K562 (cell line): ENCODE data around the gene SPDYE4. TPM values are rescaled to one million over a fixed set of nuclear protein-coding genes. Genes with fewer than 3 reads are reported as not detected.

ENCODE experiments used
- ADNP ChIP-seq: fragments of 200-800 bp; sonication (Bioruptor generic); IDR thresholded peaks from 2 replicates; pipeline ENCODE4 v1.6.1; 2016; ENCODE audit warnings: missing genetic modification characterization, missing compliant biosample characterization
- ATF4 ChIP-seq: fragments of 450-650 bp; formaldehyde crosslinking; IDR thresholded peaks from 2 replicates; pipeline ENCODE4 v1.4.0; 2022; ENCODE audit warnings: mild to moderate bottlenecking, moderate library complexity
- BACH1 ChIP-seq: fragments of 200-800 bp; sonication (Bioruptor generic); IDR thresholded peaks from 2 replicates; pipeline ENCODE4 v1.6.1; 2016; ENCODE audit warnings: missing genetic modification characterization, missing compliant biosample characterization
- CXXC5 ChIP-seq: fragments of 250-450 bp; sonication (Bioruptor Pico); IDR thresholded peaks from 2 replicates; pipeline ENCODE4 v1.8.0; 2022; ENCODE audit warnings: inconsistent platforms, mild to moderate bottlenecking, moderate library complexity
- GABPA ChIP-seq: fragments of 200-800 bp; sonication (Bioruptor generic); conservative IDR thresholded peaks from 2 replicates; pipeline ENCODE4 v1.6.1; 2016; ENCODE audit warnings: low read depth, missing genetic modification characterization, missing compliant biosample characterization
- KDM2B ChIP-seq: fragments of 250-450 bp; sonication (Bioruptor Pico); IDR thresholded peaks from 2 replicates; pipeline ENCODE4 v1.8.0; 2021; ENCODE audit warnings: mild to moderate bottlenecking, moderate library complexity
- MAFF ChIP-seq: IDR thresholded peaks from 2 replicates; pipeline ENCODE4 v1.6.1; 2012; ENCODE audit warnings: low read length, improper control_type of control experiment
- MAFK ChIP-seq: IDR thresholded peaks from 2 replicates; pipeline ENCODE4 v1.6.1; 2011; ENCODE audit warnings: low read length, improper control_type of control experiment
- NFRKB ChIP-seq: fragments of 450-650 bp; IDR thresholded peaks from 2 replicates; pipeline ENCODE4 v1.6.1; 2016; ENCODE audit warnings: low read depth
- NRF1 ChIP-seq, 2 experiments: fragments of 450-650 bp; IDR thresholded peaks in 1 of 2; conservative IDR thresholded peaks in 1 of 2; 2 replicates each; pipeline ENCODE4 v1.6.1; 2014; ENCODE audit warnings: mild to moderate bottlenecking in 2 of 2
- PRMT5 ChIP-seq: sonication (generic); formaldehyde crosslinking; IDR thresholded peaks from 2 replicates; pipeline ENCODE4 v1.5.0; 2020; ENCODE audit warnings: missing genetic modification reagents
- RBM17 ChIP-seq: fragments of 200-400 bp; formaldehyde crosslinking; IDR thresholded peaks from 2 replicates; pipeline ENCODE4 v1.6.1; 2017; ENCODE audit warnings: low read depth, mild to moderate bottlenecking, low read length, borderline replicate concordance
- RCOR1 ChIP-seq, 2 experiments: IDR thresholded peaks; 2 replicates each; pipeline ENCODE4 v1.6.1; 2012; ENCODE audit warnings: low read depth in 2 of 2, low read length in 2 of 2, borderline replicate concordance in 1 of 2, improper control_type of control experiment in 1 of 2
- SIN3A ChIP-seq, 2 experiments: fragments of 150-350 bp in 1 of 2; IDR thresholded peaks; 2 replicates each; pipeline ENCODE4 v1.6.1; 2011 to 2016; ENCODE audit warnings: borderline replicate concordance in 2 of 2, low read depth in 2 of 2, low read length in 2 of 2, mild to moderate bottlenecking in 2 of 2, moderate library complexity in 2 of 2; ENCODE audit not compliant: control insufficient read depth in 1 of 2
- SMC3 ChIP-seq: conservative IDR thresholded peaks from 2 replicates; pipeline ENCODE4 v1.6.1; 2011; ENCODE audit warnings: low read depth, low read length, improper control_type of control experiment; ENCODE audit not compliant: insufficient read depth
- ZBTB8A ChIP-seq: fragments of 450-650 bp; IDR thresholded peaks from 2 replicates; pipeline ENCODE4 v1.6.1; 2018; ENCODE audit warnings: mild to moderate bottlenecking, moderate library complexity; ENCODE audit not compliant: partially characterized antibody
- ZNF124 ChIP-seq: sonication (generic); formaldehyde crosslinking; IDR thresholded peaks from 2 replicates; pipeline ENCODE4 v1.8.1; 2022; ENCODE audit warnings: missing genetic modification reagents
- ZNF3 ChIP-seq: fragments of 250-450 bp; sonication (Bioruptor Pico); IDR thresholded peaks from 2 replicates; pipeline ENCODE4 v1.5.0; 2021; ENCODE audit warnings: mild to moderate bottlenecking, moderate library complexity
- ZNF408 ChIP-seq: fragments of 250-450 bp; sonication (Bioruptor Pico); IDR thresholded peaks from 2 replicates; pipeline ENCODE4 v1.4.0; 2020; ENCODE audit warnings: low read depth, mild to moderate bottlenecking, moderate library complexity
- ZSCAN32 ChIP-seq: fragments of 450-650 bp; formaldehyde crosslinking; IDR thresholded peaks from 2 replicates; pipeline ENCODE4 v1.4.0; 2020; ENCODE audit warnings: mild to moderate bottlenecking, moderate library complexity
- polyA plus RNA-seq, 8 experiments: library from polyadenylated mRNA; depleted of rRNA in 4 of 8; stranded (reverse) in 5 of 8; unstranded in 3 of 8; fragments of >200 nt; fragmentation: Nextera tagmentation in 2 of 8; fragmentation: Illumina TruSeq in 1 of 8; extraction: Ambion mirVana in 2 of 8; extraction: Trizol in 1 of 8; gene quantifications; 2 replicates each; pipeline versions ENCODE4 v1.2.1 to v1.2.3, GENCODE V29; 2011 to 2014; ENCODE audit warnings: inconsistent platforms in 1 of 8, missing spikeins in 1 of 8
- total RNA-seq, 7 experiments: library from RNA; depleted of rRNA in 6 of 7; stranded (reverse); fragments of >200 nt in 6 of 7; fragmentation: Illumina TruSeq in 2 of 7; extraction: Trizol in 2 of 7; gene quantifications; 2 replicates each; pipeline versions ENCODE4 v1.2.1 to v1.2.3, GENCODE V29; 2011 to 2021; ENCODE audit warnings: low replicate concordance in 1 of 7
- TF ChIP-seq, protein P1 (sequence below): fragments of 450-650 bp; IDR thresholded peaks from 2 replicates; pipeline ENCODE4 v1.7.1; 2018; ENCODE audit warnings: mild to moderate bottlenecking, low read depth; ENCODE audit not compliant: partially characterized antibody
- TF ChIP-seq, protein P2 (sequence below): fragments of 250-450 bp; sonication (Bioruptor Pico); IDR thresholded peaks from 2 replicates; pipeline ENCODE4 v1.8.0; 2022; ENCODE audit warnings: inconsistent platforms

The SPDYE4 gene
- total and polyA plus RNA-seq, 9 of the 15 experiments (the other 6 are each of a cell fraction or from before 2014, with no cell fraction given), result not detected

- TF ChIP-seq ZNF408 (CRISPR knock-in tag) (no peak), ZSCAN32 (no peak), ZBTB8A (no peak), KDM2B (CRISPR knock-in tag) (no peak), SIN3A (IDR thresholded peaks at IDR 0.05; ENCODE audit: borderline replicate concordance in 2 of 2, control insufficient read depth in 1 of 2, low read depth in 2 of 2, low read length in 2 of 2) (no peak), CXXC5 (CRISPR knock-in tag) (0 out of 2 replicates have a peak, but pooled peaks have one; percentile 39), ZNF124 (no peak), RCOR1 (IDR thresholded peaks at IDR 0.05; ENCODE audit: borderline replicate concordance in 1 of 2, low read depth in 2 of 2, low read length in 2 of 2) (0 out of 4 replicates have a peak, but pooled peaks of 1 of the 2 experiments have one; percentile 5), PRMT5 (CRISPR knock-in tag) (no peak), NFRKB (no peak), NRF1 (conservative IDR thresholded peaks at IDR 0.05 in 1 of 2, IDR thresholded peaks at IDR 0.05 in 1 of 2) (peak; percentile 31 to 51; a peak in 3 of 4 replicates), ATF4 (no peak), MAFK (no peak), ZNF3 (no peak), MAFF (no peak), GABPA (tag) (no peak), RBM17 (no peak), BACH1 (tag) (no peak), ADNP (0 out of 2 replicates have a peak, but pooled peaks have one; percentile 4), SMC3 (peak; percentile 55; the same call in 1 of the 2 replicates)
- TF ChIP-seq, protein P1, sequence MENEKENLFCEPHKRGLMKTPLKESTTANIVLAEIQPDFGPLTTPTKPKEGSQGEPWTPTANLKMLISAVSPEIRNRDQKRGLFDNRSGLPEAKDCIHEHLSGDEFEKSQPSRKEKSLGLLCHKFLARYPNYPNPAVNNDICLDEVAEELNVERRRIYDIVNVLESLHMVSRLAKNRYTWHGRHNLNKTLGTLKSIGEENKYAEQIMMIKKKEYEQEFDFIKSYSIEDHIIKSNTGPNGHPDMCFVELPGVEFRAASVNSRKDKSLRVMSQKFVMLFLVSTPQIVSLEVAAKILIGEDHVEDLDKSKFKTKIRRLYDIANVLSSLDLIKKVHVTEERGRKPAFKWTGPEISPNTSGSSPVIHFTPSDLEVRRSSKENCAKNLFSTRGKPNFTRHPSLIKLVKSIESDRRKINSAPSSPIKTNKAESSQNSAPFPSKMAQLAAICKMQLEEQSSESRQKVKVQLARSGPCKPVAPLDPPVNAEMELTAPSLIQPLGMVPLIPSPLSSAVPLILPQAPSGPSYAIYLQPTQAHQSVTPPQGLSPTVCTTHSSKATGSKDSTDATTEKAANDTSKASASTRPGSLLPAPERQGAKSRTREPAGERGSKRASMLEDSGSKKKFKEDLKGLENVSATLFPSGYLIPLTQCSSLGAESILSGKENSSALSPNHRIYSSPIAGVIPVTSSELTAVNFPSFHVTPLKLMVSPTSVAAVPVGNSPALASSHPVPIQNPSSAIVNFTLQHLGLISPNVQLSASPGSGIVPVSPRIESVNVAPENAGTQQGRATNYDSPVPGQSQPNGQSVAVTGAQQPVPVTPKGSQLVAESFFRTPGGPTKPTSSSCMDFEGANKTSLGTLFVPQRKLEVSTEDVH, result no peak
- TF ChIP-seq, protein P2, sequence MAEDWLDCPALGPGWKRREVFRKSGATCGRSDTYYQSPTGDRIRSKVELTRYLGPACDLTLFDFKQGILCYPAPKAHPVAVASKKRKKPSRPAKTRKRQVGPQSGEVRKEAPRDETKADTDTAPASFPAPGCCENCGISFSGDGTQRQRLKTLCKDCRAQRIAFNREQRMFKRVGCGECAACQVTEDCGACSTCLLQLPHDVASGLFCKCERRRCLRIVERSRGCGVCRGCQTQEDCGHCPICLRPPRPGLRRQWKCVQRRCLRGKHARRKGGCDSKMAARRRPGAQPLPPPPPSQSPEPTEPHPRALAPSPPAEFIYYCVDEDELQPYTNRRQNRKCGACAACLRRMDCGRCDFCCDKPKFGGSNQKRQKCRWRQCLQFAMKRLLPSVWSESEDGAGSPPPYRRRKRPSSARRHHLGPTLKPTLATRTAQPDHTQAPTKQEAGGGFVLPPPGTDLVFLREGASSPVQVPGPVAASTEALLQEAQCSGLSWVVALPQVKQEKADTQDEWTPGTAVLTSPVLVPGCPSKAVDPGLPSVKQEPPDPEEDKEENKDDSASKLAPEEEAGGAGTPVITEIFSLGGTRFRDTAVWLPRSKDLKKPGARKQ (CRISPR knock-in tag), result no peak
These were observed 12.5 kb downstream of the SPDYE4 start (continued) for GRCh38 chr17:8745586-8746500.
